GM21723 (cell line): Measurements from ENCODE around the gene SORCS1.

Source experiments
- ATAC-seq: cut with Tn5 transposase; IDR thresholded peaks from one replicate; pipeline ENCODE4 v1.9.1; 2021; ENCODE audit warnings: mild to moderate bottlenecking, moderate library complexity; ENCODE audit not compliant: unreplicated experiment

Gene SORCS1

DNA sequence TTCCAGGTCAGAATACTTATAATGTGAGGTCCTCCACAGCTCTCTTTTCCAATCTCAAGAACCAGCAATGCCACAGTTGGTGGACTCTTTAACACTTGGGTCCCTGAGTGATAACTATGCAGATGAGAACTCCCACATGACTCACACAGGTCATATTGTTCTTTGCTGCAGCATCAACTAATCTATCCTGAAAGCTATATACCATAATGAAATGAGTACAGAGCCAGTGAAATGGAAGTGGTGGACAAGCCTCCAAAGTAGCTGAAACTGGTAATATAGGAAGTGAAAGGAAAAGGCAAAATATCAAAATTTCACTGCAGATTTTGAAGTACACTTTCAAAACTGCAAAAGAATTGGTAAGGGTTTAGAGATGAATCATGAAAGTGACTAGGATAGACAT is 45.6 kb downstream of the SORCS1 start:
- ATAC-seq = no peak

- ATAC-seq = no peak
Measured at GRCh38 chr10:107104026-107104652, 60.4 kb downstream of the SORCS1 start.

GRCh38 chr10:107103174-107104025 is 61.1 kb downstream of the SORCS1 start:
- no peak for ATAC-seq

DNA sequence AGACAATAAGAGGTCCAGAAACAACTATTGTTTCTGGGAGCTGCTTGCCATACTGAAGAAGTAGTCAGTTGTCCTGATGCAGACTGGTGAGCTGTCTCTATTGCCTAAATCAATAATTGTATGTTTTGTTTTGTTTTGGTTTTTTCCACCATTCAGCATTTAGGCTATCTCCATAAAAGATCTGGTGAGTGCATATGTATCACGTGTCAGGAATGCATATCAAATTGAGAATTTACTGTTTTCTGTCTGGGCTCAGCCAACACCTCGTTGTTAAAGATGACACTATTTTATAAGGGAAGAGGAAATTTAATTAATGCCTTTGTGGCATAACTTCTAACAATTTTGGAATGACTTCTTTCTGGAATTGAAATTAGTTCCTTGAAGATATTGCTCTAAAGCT is 66.2 kb downstream of the SORCS1 start:
- no peak for ATAC-seq

DNA sequence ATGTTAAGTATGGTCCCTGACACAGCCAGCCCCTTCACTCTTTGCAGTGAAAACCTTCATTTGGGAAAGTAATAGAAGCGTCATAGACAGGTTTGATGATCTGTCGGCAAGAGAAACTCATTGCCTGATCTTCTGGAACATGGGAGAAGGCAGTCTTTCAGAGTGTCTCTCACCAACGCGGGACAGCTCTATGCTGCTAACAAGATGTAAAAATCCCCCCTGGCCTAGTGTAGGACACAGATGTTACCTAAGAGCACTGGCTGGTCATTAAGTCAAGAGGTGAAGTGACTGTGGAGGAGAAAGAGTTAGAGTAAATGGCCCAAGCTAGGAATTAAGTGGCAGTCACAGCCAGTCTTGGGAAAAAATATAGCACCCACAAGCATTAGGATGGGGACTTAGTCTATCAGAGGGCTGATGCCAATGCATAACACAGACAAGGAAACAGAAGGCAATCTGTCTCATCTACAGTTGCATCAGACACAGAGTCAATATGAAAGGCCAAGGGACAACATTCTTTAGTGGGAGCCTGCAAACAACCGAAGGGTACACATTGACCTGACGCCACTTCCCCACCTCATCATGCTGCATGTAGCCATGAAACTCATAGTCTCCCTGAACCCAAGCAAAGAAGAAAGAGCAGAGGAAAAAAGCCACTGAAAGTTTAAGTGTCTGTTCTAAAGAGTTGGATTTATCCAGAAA is 69.5 kb downstream of the SORCS1 start:
- no peak for ATAC-seq

DNA sequence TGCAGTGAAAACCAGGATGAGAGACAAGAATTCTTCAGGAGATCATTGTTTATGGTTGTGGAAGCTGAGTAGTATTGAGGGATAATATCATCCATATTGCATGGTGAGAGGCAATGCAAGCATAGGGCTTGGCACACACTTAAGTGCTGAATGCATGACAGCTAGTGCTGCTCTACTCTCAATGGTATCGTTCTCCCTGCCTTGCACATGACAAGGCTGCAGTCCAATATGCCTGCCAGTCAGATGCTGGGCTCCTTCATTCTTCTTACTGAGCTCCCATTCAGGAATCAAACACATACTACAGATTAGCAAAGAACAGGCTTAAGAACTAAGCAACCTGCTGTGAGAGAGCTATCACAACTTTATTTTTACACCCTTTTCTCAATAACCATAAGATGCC is 72.2 kb downstream of the SORCS1 start:
- ATAC-seq = no peak

DNA sequence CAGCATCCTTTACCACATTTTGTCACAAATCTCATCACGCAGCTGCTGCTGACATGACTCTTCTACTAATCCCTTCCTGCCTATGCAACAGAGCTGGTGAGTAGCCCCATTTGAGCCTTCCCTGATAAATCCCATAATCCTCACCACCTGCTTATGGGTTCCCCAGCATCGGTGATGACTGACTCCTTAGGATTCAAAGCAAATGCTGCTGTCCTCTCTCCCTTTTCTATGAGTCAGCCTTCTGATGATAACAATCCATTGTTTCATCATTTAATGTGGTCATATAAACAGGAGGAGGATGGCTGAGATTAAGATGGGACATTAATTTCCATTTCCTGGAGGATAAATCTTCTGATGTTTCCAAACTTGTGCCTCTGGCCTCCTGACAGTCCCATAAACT is 73.4 kb downstream of the SORCS1 start:
- no peak for ATAC-seq

- ATAC-seq = no peak
Measured at GRCh38 chr10:107085665-107086525, 78.6 kb downstream of the SORCS1 start.

DNA sequence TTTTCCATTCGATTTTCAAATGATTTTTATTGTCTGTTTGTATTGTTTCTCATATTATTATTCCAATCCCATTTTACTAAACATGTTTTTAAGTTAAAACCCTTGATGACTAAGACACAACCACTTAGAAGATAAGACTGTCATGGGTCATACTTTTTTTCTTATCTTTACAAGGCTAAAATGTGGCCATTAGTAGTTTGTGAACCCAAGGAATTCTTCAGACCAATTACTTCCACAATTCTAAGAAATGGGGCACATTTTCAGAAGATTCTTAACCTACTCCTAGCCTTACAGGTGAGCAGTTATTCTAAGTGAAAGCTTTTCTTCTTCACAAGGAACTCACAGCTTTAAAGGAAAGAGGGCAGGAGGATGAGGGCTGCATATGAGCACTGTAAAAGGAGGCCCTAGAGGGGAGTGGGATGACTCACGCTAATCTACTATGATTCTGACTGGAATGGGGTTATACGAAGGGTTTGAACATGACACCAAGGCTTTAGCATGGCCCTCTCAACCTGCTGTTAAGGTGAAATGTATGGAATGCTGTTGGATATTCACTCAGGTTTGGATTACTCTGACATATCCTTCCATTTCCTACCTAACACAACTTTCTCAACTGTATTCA is 81.0 kb downstream of the SORCS1 start:
- no peak for ATAC-seq

- no peak for ATAC-seq
Measured at GRCh38 chr10:107081644-107082043, 82.9 kb downstream of the SORCS1 start.

- no peak for ATAC-seq
Measured at GRCh38 chr10:107075117-107075516, 89.4 kb downstream of the SORCS1 start.

DNA sequence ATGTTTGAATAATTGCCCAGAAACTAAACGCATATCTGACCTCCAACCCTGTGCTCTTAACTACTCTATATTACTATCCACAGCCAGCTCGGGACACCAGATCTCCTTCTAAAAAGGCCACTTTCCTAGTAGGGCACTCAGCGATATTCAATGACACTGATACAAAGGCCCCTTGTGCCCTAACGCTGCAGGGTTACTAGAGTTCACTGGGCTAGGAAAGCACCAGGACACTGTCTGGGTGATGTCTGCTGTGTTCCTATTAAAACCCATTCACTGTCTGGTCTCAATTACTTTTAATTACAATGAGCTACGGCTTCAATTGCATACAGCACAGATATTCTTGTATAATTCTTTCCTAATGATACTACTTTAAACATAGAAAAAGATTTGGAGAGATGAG is 91.7 kb downstream of the SORCS1 start:
- ATAC-seq = no peak

GRCh38 chr10:107072028-107072427 is 92.5 kb downstream of the SORCS1 start:
- no peak for ATAC-seq

DNA sequence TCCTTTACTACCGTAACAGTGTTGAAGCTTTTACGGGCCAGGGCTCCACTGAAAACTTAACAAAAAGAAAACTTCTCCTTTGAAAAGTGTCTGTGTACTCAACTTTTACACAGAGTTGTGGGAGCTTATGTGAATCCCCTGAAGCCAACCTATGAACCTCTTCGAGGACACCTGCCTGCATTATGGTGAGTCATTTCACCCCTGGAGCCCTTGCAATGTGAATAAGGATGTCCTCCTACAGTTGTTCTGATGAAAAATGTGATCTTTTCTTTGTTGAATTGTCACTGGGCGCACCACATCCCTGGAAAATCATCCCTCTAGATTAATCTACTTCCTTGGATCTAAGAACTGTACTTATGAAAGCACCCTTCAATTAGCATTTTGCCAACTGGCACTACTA is 93.2 kb downstream of the SORCS1 start:
- ATAC-seq = no peak

DNA sequence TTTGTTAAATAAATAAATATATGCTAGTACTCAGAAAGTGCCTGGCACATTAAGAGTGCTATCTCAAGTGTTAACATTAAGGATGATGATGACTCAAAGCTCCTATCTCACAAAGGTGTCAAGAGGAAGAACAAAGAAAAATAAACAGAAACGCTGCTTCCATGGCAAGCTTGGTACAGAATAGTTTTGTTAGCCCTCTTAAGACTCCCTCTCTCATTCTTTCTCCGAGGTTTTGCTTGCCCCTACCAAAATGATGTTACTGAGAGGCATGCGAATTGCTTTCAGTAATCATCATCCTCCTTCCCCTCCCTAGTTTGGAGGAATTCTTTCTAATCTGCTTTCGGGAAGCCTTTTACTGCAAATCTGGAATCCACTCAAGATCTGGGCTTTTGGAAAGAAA is 96.7 kb downstream of the SORCS1 start:
- no peak for ATAC-seq

DNA sequence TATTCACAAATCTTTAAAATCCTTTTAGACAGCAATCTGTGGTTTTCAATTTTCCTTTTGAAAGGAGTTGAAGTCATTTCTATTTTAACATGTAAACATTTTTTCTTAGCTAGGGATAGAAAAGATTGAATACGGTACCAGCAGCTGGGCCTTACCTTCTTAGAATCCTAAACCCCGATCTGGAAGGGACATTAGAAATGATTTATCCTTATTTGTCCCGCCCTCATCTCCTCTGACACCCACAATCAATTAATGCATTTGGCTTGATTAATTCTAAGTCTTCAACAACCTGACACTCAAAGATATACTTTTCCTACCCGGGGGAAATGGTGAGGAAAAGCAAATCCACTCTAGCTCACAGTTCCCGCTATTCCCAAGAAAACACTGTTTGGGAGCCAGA is 100.4 kb downstream of the SORCS1 start:
- ATAC-seq = no peak

DNA sequence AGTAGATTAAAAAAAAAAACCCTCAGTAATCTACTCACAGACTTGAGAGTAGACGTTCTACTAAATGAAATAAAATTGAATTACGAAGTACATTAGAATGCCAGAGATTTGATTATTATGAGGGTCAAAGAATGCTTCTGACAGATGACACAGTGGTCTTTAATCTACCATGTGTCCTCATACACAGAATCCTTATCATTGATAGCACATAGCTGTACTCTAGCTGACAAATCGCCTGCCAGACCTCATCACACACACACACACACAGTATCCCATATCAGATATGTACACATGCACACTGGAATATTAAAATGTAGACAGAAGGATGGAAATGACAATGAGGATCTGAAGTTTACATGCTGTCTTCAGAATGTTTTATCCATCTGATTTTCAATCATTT is 104.6 kb downstream of the SORCS1 start:
- no peak for ATAC-seq

DNA sequence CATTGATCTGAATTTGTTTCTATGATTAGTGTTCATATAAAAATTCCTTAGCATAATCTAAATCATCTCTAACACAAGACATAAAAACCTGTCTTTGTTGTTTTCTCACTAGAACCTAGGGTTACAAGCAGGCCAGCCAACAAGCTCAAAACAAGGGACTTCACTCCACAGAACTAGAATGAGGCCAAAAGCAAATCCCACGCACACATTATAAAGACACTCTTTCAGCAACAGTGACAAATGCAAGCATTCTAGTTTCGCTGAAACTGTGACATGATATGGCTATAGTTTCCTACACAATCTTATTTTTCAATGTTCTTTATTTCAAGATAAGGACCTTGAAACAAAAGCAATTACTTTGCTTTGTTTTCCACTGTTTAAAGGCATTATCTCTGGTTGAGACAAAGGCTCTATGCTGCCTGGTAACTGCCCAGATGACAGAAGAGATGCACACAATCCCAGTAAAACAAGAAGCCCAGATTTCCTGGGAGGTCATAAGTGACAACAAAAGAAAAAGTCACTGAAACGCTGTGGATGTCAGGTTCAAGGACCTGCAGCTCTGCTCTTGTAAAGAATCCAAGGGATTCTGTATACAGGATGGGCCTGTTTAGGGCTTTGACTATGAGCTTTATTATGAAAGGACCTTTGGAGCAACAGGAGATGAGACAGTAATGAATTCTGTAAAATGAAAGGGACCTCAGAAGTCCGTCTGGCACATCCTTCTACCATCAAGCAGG is 105.3 kb downstream of the SORCS1 start:
- no peak for ATAC-seq

DNA sequence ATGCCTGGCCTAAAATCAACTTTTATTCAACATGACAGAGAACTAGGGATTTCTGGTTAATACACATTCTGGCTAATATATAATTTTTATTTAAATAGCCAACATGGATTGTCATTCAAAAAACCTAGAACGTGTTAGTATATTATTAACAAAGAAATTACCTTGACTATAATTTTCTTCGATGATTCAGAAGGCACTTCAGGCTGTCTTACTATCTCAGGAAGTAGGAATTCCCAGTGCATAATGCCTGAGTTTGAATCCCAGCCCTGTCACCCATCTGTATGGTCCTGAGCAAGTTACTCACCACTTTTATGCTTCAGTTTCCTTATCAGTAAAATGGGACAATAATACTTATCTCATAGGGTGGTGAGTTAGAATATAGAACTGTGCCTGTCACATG is 106.2 kb downstream of the SORCS1 start:
- no peak for ATAC-seq

- no peak for ATAC-seq
Measured at GRCh38 chr10:107056182-107056581, 108.3 kb downstream of the SORCS1 start.
